ENCODE data around the gene MRPL17. TPM values are rescaled to one million over a fixed set of nuclear protein-coding genes. Genes with fewer than 3 reads are reported as not detected.

Gene MRPL17
- total and polyA plus RNA-seq, 2 of the 13 experiments (the other 11 are each of a cell fraction or from before 2014, with no cell fraction given), result 59.4 to 90.0 TPM

DNA sequence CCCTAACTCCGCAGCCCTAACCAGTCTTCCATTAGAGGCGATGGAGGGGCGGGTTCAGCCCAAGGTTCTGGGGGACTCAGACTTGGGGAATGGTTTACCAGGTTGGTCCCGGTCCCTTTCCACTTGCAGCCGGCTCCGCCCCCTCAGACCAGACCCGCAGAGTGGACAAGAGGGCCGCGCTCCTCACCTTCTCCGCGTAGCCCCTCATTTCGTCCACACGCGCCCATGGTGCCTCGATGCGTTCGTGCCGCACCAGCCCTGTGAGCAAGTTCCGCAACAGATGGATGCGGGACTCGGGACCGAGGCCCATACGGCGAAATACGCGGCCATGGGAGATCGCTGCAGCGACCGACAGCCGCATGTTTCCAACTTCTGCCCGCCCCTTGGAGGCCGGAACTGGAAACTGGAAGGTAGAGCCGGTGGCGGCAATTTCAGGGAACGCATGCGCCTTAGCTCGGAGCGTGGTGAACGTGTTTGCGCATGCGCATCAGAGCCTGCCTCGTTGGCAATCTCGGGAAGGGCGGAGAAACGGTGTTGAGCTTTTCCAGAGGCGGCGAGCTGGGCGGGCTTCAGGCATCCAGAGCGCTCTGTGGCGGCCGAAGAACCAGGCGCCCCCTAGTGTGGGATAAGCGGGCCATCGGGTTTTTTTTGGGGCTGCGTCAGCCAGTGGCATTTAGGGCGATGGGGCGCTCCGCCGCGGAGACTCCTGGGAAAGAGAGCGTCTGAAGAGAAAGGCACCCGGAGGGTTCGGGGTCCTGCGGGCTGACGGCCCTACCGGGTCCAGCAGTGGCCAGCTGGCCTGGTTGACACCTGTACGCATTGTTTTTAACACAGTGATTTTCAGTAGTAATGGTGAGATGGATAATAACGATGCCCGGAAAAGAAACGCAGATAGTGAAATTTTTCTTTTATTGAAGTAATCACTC lies at the start of gene MRPL17 (continued):
- TF ChIP-seq TCF12 (IDR thresholded peaks at IDR 0.05), result no peak
- TF ChIP-seq TCF12 (CRISPR knock-in tag; IDR thresholded peaks at IDR 0.05), result no peak
- TF ChIP-seq, protein P1, sequence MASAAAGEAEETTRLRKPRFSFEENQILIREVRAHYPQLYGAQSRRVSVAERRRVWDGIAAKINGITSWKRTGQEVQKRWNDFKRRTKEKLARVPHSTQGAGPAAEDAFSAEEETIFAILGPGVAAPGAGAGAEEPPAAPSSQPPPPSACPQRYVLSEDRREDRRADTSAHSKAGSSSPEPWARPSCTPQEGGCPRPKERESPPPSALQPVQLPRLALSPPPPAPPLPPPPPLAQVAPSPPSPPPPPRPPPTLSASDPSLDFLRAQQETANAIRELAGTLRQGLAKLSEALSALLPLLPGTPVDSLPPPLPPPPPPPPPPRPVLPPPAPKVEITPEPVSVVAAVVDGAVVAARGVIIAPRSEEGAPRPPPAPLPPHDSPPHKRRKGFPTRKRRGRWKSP (CRISPR knock-in tag; IDR thresholded peaks at IDR 0.05), result peak; percentile 86; the same call in 1 of the 2 replicates
- no peak for TF ChIP-seq NFIC (IDR thresholded peaks at IDR 0.05; ENCODE audit: low read length)
- TF ChIP-seq, protein P2, sequence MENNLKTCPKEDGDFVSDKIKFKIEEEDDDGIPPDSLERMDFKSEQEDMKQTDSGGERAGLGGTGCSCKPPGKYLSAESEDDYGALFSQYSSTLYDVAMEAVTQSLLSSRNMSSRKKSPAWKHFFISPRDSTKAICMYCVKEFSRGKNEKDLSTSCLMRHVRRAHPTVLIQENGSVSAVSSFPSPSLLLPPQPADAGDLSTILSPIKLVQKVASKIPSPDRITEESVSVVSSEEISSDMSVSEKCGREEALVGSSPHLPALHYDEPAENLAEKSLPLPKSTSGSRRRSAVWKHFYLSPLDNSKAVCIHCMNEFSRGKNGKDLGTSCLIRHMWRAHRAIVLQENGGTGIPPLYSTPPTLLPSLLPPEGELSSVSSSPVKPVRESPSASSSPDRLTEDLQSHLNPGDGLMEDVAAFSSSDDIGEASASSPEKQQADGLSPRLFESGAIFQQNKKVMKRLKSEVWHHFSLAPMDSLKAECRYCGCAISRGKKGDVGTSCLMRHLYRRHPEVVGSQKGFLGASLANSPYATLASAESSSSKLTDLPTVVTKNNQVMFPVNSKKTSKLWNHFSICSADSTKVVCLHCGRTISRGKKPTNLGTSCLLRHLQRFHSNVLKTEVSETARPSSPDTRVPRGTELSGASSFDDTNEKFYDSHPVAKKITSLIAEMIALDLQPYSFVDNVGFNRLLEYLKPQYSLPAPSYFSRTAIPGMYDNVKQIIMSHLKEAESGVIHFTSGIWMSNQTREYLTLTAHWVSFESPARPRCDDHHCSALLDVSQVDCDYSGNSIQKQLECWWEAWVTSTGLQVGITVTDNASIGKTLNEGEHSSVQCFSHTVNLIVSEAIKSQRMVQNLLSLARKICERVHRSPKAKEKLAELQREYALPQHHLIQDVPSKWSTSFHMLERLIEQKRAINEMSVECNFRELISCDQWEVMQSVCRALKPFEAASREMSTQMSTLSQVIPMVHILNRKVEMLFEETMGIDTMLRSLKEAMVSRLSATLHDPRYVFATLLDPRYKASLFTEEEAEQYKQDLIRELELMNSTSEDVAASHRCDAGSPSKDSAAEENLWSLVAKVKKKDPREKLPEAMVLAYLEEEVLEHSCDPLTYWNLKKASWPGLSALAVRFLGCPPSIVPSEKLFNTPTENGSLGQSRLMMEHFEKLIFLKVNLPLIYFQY (CRISPR knock-in tag; IDR thresholded peaks at IDR 0.05; ENCODE audit: borderline replicate concordance), result peak; percentile 16; the same call in 1 of the 2 replicates
- TF ChIP-seq ZNF546 (CRISPR knock-in tag; conservative IDR thresholded peaks at IDR 0.05), result peak; percentile 40; the same call in 1 of the 2 replicates
- peak; percentile 24; the same call in 1 of the 2 replicates for TF ChIP-seq NFE2L1 (CRISPR knock-in tag; IDR thresholded peaks at IDR 0.05; ENCODE audit: borderline replicate concordance)
- TF ChIP-seq ZNF75D (CRISPR knock-in tag; IDR thresholded peaks at IDR 0.05; ENCODE audit: borderline replicate concordance), result no peak
- no peak for TF ChIP-seq ETS1 (CRISPR knock-in tag; IDR thresholded peaks at IDR 0.05)
- no peak; the same call in 1 of the 2 replicates for TF ChIP-seq NCOA1 (CRISPR knock-in tag; IDR thresholded peaks at IDR 0.05)
- TF ChIP-seq, protein P3, sequence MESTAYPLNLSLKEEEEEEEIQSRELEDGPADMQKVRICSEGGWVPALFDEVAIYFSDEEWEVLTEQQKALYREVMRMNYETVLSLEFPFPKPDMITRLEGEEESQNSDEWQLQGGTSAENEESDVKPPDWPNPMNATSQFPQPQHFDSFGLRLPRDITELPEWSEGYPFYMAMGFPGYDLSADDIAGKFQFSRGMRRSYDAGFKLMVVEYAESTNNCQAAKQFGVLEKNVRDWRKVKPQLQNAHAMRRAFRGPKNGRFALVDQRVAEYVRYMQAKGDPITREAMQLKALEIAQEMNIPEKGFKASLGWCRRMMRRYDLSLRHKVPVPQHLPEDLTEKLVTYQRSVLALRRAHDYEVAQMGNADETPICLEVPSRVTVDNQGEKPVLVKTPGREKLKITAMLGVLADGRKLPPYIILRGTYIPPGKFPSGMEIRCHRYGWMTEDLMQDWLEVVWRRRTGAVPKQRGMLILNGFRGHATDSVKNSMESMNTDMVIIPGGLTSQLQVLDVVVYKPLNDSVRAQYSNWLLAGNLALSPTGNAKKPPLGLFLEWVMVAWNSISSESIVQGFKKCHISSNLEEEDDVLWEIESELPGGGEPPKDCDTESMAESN (CRISPR knock-in tag; conservative IDR thresholded peaks at IDR 0.05), result peak; percentile 87; the same call in 1 of the 2 replicates
- TF ChIP-seq ZFP41 (CRISPR knock-in tag; IDR thresholded peaks at IDR 0.05; ENCODE audit: borderline replicate concordance), result peak; percentile 92; the same call in 1 of the 2 replicates
- TF ChIP-seq FOXM1 (CRISPR knock-in tag; IDR thresholded peaks at IDR 0.05), result no peak
- no peak for TF ChIP-seq ZNF737 (CRISPR knock-in tag; IDR thresholded peaks at IDR 0.05; ENCODE audit: borderline replicate concordance)
- TF ChIP-seq NFKB2 (CRISPR knock-in tag; IDR thresholded peaks at IDR 0.05; ENCODE audit: borderline replicate concordance), result peak; percentile 97; the same call in 1 of the 2 replicates
- 0 out of 2 replicates have a peak, but pooled peaks have one; percentile 53 for TF ChIP-seq ZNF343 (CRISPR knock-in tag; IDR thresholded peaks at IDR 0.05)
- peak; percentile 96 for TF ChIP-seq ZNF337 (CRISPR knock-in tag; IDR thresholded peaks at IDR 0.05; ENCODE audit: borderline replicate concordance, low read depth)
- TF ChIP-seq RAD21 (CRISPR knock-in tag; IDR thresholded peaks at IDR 0.05), result peak; percentile 83

Data from HepG2 (cell line).